ENCODE measurements around the gene NUDT11. TPM values are rescaled to one million over a fixed set of nuclear protein-coding genes. Genes with fewer than 3 reads are reported as not detected.
"Not testable (repeated sequence)": the region's sequence is repeated elsewhere in the genome, so short reads cannot be mapped to it uniquely, and the experiment has no call there.

NUDT11 gene
- 35.0 TPM for total RNA-seq (ENCODE audit: unreplicated experiment)
- long read RNA-seq, transcript NUDT11-201 (2 exons, 2,385 nt) = major isoform, 56 of 58 reads
- long read RNA-seq, partial matches to known transcripts = 0 of 58 reads
- long read RNA-seq, other reads (novel, unspliced or antisense) = 2 of 58 reads

DNA sequence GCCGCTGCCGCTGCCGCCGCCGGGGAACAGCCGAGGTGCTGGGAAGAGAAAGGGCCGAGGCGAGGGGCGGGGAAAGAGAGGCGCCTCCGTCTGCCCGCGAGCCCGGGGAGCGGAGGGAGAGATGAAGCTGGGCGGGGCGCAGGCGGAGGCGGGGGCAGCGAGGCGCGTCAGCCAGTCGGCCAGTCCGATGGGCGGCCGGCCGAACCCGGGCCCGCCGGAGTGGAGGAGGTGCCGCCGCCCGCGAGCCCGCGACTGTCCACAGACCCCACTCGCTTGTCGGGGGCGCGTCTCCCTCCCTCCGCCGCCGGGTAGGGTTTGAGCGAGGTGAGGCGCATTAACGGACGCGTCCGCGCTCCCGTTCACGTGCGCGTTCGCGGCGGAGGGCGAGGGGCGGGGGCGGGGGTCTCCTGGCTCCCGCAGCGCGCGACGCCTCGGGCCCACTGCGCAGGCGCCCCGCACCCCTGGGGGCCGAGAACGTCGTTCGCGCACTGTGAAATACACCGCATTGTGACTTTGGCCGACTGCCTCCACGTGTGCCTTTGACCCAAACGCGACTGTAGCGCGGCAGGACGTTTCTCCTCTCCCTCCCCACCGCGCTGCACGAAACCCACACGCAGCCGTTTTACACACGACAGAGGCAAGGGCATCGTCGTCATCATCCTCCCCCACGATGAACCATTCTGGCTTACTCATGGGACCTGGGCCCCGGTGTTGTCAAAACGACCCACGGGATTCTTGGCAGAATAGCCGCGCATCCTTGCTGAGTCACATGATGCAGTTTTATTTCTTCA lies at the start of gene NUDT11:
NUDT11 (minus strand) TSS at position 92 of the 791 bp plus-strand sequence. CDS start 148 bp downstream, outside the sequence.
- peak; percentile 85 for DNase-seq

DNA sequence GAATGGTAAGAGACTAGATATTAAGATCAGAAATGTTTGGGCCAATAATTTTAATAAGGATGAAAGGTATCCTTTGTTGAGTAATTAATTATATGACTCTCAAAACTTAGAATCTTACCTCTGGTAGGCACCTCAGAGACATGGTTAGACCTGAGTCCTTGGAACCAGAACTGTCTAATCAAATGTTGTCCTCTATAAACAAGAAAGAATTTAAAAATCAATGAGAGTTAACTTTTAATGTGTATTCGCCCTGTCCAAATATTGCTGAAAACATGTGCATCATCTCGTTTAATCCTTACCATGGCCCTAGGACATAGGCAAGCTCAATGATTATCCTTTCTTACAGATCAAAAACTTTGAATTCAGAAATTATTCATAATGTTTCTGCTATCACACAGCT lies 24.0 kb upstream of the NUDT11 start:
- no peak overlapping the region for H3K4me3 Mint-ChIP-seq (ENCODE audit: unreplicated experiment)
- H3K4me1 Mint-ChIP-seq (ENCODE audit: low read depth, unreplicated experiment) = no peaks in the 10 kb centered on the region
- no peak for DNase-seq
- no peaks in the 10 kb centered on the region for H3K36me3 Mint-ChIP-seq (ENCODE audit: unreplicated experiment)
- no peak for TF ChIP-seq CTCF (IDR thresholded peaks at IDR 0.05; ENCODE audit: partially characterized antibody, unreplicated experiment)
- H3K9me3 Mint-ChIP-seq (ENCODE audit: unreplicated experiment) = no peaks in the 10 kb centered on the region
- no peaks in the 10 kb centered on the region for H3K27me3 Mint-ChIP-seq (ENCODE audit: unreplicated experiment)
- H3K27ac Mint-ChIP-seq (ENCODE audit: unreplicated experiment) = no peak overlapping the region

More for the DNA sequence above, at the start of gene NUDT11:
- Mint-ChIP-seq H3K9me3 (ENCODE audit: unreplicated experiment) (peaks cover 6% of the 10 kb centered on the region), H3K27ac (ENCODE audit: unreplicated experiment) (peak within 1 kb of the TSS; percentile 94), H3K27me3 (ENCODE audit: unreplicated experiment) (no peaks in the 10 kb centered on the region), H3K4me1 (ENCODE audit: low read depth, unreplicated experiment) (no peaks in the 10 kb centered on the region), H3K36me3 (ENCODE audit: unreplicated experiment) (no peaks in the 10 kb centered on the region), H3K4me3 (ENCODE audit: unreplicated experiment) (peak within 1 kb of the TSS; percentile 94)
- no peak for TF ChIP-seq CTCF (IDR thresholded peaks at IDR 0.05; ENCODE audit: partially characterized antibody, unreplicated experiment)

GRCh38 chrX:51519131-51519530 lies 22.7 kb upstream of the NUDT11 start:
- H3K4me3 Mint-ChIP-seq (ENCODE audit: unreplicated experiment); H3K4me1 Mint-ChIP-seq (ENCODE audit: low read depth, unreplicated experiment); H3K36me3 Mint-ChIP-seq (ENCODE audit: unreplicated experiment); DNase-seq; H3K27ac Mint-ChIP-seq (ENCODE audit: unreplicated experiment); H3K27me3 Mint-ChIP-seq (ENCODE audit: unreplicated experiment); H3K9me3 Mint-ChIP-seq (ENCODE audit: unreplicated experiment): not testable (repeated sequence)

- H3K27me3 Mint-ChIP-seq (ENCODE audit: unreplicated experiment) = no peaks in the 10 kb centered on the region
- no peaks in the 10 kb centered on the region for H3K36me3 Mint-ChIP-seq (ENCODE audit: unreplicated experiment)
- no peaks in the 10 kb centered on the region for H3K9me3 Mint-ChIP-seq (ENCODE audit: unreplicated experiment)
- H3K4me3 Mint-ChIP-seq (ENCODE audit: unreplicated experiment) = no peak overlapping the region
- DNase-seq = no peak
- no peak for TF ChIP-seq CTCF (IDR thresholded peaks at IDR 0.05; ENCODE audit: partially characterized antibody, unreplicated experiment)
- H3K4me1 Mint-ChIP-seq (ENCODE audit: low read depth, unreplicated experiment) = no peaks in the 10 kb centered on the region
- no peak overlapping the region for H3K27ac Mint-ChIP-seq (ENCODE audit: unreplicated experiment)
These were observed 11.2 kb upstream of the NUDT11 start for GRCh38 chrX:51507551-51507950.

DNA sequence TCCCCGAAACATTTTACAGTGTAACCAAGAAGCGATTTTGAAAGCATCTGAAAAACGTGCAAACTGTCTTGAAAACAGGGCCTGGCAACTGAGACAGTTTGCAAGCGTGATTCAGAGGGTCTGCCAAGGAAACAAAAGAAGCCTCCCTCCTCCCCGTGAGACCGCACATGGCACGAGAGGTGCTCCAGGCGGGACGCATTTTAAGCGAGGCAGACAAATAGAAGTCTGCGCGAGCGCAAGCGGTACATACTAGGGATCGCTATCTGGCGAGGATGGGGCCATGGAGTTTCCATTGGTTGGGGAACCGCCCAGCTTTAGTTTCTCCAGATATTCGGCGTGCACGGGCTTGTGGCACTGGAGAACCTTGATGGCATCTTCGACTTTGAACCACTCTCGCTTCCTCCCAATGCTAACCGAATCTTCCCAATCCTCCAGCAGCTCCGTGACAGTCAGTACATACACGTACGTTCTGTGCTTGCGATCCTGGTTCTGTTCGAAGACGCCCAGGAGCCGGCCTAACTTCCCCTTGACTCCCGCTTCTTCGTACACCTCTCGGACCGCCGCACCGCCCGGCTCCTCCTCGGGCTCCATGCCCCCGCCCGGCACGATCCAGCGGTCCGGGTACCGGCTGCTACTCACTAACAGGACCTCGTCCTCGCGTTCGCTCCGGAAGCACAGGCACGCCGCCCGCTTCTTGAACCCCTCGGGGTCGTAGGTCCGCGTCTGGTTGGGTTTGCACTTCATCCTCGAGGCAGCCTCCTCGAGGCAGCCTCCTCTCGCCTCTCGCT lies 497 bp downstream of the NUDT11 start:
- DNase-seq = peak; percentile 42

More for the DNA sequence above, 497 bp downstream of the NUDT11 start:
- not testable (repeated sequence) for H3K4me1 Mint-ChIP-seq (ENCODE audit: low read depth, unreplicated experiment); H3K9me3 Mint-ChIP-seq (ENCODE audit: unreplicated experiment); H3K36me3 Mint-ChIP-seq (ENCODE audit: unreplicated experiment); H3K27me3 Mint-ChIP-seq (ENCODE audit: unreplicated experiment)
- peak overlapping the region; percentile 94 for H3K4me3 Mint-ChIP-seq (ENCODE audit: unreplicated experiment)
- H3K27ac Mint-ChIP-seq (ENCODE audit: unreplicated experiment) = peak overlapping the region; percentile 88
